ENCODE measurements around the gene CSMD2.

GRCh38 chr1:33685256-33685655 lies 479.8 kb downstream of the CSMD2 start:
- TF ChIP-seq CTCF (conservative IDR thresholded peaks at IDR 0.05; ENCODE audit: low read depth in 2 of 2) (no peak), POLR2AphosphoS5 (IDR thresholded peaks at IDR 0.05; ENCODE audit: low read depth) (no peak), REST (IDR thresholded peaks at IDR 0.05; ENCODE audit: unreplicated experiment) (no peak), EZH2phosphoT487 (IDR thresholded peaks at IDR 0.05; ENCODE audit: unreplicated experiment) (no peak), JUNB (IDR thresholded peaks at IDR 0.05; ENCODE audit: unreplicated experiment) (no peak), EZH2 (IDR thresholded peaks at IDR 0.05; ENCODE audit: low read depth, unreplicated experiment) (no peak), ZNF462 (CRISPR knock-in tag; IDR thresholded peaks at IDR 0.05) (no peak), ETS1 (IDR thresholded peaks at IDR 0.05) (no peak), NANOG (IDR thresholded peaks at IDR 0.05; ENCODE audit: borderline replicate concordance) (no peak), STAT1 (IDR thresholded peaks at IDR 0.05; ENCODE audit: unreplicated experiment) (no peak), CREB1 (CRISPR knock-in tag; IDR thresholded peaks at IDR 0.05; ENCODE audit: low read depth) (no peak)
